GM13976 (cell line): ENCODE data around the gene FKBP5.

ENCODE experiments used
- DNase-seq: peaks from one replicate; pipeline ENCODE4 v3.0.0; 2012; ENCODE audit warnings: low spot score
- in situ Hi-C: fragments of 300-500 bp; cut with MboI; formaldehyde crosslinking; loops from one replicate; pipeline ENCODE4 v1.12.0; 2022; ENCODE audit warnings: low sequenced_read_pairs, mixed read lengths, inconsistent platforms; ENCODE audit not compliant: unreplicated experiment
- TF ChIP-seq, protein P1 (sequence below): IDR thresholded peaks from 2 replicates; pipeline ENCODE4 v1.5.1; 2012; ENCODE audit warnings: borderline replicate concordance, mild to moderate bottlenecking; ENCODE audit not compliant: insufficient read depth; ENCODE audit errors: extremely low read depth, missing control alignments, control extremely low read depth

Gene FKBP5

DNA sequence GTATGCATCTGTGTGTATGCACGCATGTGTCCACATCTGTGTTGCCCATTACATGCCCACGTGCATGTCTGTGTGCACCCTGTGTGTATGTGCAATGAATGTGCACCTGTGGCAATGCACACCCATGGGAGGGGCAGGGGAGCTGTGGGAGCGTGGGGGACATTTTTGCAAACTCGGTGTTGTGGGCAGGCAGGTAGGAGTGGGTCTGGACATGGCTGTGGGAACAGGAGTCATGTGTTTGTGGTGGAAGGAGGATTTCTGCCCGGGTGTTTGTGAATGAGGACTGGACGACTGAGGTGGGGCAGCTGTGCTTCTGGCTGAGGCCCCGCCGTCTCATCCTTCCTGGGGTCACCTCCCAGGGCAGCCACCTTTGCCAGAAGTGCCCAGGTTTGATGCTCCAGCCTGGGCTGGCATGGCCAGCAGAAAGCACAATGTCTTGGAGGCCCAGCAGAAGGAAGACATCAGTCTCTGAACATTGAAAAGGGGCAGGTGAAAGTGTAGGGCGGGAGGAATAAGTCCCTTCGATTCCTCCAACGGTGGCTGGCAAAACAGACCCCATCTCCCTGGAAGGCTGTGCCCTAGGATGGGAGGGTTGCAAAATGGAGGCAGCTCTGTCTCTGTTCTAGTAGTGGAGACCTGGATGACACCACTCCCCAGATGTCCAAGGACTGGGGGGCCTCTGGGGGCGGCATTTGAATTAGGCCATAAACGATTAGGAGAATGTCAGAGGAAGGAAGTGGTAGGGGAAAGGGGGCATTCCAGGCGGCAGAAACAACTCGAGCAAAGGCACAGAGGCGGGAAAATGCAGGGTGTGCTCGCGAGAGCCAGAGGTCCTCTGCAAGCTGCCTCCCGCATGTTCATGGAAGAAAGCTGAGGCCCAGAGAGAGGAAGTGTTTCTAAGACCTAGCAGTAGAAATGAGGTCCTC is 29.0 kb upstream of the FKBP5 start:
- DNase-seq, result no peak
- TF ChIP-seq, protein P1, sequence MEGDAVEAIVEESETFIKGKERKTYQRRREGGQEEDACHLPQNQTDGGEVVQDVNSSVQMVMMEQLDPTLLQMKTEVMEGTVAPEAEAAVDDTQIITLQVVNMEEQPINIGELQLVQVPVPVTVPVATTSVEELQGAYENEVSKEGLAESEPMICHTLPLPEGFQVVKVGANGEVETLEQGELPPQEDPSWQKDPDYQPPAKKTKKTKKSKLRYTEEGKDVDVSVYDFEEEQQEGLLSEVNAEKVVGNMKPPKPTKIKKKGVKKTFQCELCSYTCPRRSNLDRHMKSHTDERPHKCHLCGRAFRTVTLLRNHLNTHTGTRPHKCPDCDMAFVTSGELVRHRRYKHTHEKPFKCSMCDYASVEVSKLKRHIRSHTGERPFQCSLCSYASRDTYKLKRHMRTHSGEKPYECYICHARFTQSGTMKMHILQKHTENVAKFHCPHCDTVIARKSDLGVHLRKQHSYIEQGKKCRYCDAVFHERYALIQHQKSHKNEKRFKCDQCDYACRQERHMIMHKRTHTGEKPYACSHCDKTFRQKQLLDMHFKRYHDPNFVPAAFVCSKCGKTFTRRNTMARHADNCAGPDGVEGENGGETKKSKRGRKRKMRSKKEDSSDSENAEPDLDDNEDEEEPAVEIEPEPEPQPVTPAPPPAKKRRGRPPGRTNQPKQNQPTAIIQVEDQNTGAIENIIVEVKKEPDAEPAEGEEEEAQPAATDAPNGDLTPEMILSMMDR, result no peak
- in situ Hi-C loops, result no loop called here

DNA sequence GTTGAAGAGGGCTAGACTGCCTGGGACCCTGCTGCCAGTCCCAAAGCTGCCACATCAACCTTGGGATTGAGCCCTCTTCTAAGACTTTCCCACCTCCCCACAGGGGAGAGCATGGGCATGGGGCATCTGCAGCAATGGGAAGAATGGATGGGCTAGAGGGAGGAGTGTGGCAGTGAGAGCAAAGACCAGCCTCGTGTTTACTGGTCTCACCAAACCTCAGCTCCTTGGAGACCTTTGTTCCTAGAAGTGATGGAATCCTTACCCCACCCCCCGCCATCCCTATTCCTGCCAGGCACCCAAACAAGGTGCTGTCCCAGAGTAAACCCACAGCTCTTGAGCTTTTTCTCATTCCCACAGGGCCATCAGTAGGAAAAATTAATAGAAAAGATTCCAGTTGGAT is 28.1 kb upstream of the FKBP5 start:
- in situ Hi-C loops, result no loop called here
- DNase-seq, result no peak
- TF ChIP-seq, protein P1, result no peak

DNA sequence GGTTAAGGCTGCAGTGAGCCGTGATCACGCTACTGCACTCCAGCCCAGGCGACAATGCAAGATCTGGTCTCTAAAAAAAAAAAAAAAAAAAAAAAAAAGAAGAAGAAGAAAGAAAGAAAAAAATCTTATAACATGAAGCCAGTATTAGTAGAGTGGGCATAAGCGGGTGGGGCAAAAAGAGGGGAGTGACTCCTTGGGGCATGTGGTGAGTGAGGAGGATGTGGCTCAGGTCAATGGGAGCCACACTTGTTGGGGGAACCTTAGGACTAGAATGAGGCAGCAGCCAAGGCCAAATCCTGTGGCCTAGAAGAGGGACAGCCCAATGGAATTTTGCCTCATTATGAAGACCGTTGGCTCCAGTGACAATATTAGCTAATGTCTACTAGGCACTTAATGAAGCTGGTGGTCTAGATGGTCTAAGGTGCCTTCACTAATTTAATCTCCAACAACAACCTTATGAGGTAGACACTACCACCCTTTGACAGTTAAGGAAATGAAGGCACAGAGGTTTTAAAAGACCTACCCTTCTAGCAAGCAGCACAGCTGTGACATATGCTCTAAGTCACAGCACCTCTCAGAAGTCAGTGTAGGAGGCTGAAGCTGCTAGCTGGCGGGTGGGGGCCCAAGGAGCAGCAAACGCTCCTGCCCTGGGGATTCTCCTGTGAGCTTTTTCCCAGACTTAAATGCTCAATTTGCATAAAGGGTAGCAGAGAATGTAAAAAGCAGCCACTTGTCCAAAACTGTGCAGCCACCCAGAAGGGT is 24.5 kb upstream of the FKBP5 start:
- TF ChIP-seq, protein P1, result no peak
- in situ Hi-C loops, result no loop called here
- no peak for DNase-seq

DNA sequence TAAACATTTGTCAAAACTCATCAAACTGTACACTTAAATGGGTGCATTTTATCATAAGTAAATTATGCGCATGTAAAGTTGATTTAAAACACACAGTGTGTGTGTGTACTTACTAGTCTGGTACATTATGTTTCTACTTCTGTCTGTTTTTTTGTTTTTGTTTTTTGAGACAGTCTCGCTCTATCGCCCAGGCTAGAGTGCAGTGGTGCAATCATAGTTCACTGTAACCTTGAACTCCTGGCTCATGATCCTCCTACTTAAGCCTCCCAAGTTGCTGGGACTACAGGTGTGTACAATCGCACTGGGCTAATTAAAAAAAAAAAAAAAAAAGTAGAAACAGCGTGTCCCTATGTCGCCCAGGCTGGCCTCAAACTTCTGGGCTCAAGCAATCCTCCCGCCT is 23.0 kb upstream of the FKBP5 start:
- DNase-seq, result no peak
- in situ Hi-C loops, result no loop called here
- TF ChIP-seq, protein P1, result no peak

DNA sequence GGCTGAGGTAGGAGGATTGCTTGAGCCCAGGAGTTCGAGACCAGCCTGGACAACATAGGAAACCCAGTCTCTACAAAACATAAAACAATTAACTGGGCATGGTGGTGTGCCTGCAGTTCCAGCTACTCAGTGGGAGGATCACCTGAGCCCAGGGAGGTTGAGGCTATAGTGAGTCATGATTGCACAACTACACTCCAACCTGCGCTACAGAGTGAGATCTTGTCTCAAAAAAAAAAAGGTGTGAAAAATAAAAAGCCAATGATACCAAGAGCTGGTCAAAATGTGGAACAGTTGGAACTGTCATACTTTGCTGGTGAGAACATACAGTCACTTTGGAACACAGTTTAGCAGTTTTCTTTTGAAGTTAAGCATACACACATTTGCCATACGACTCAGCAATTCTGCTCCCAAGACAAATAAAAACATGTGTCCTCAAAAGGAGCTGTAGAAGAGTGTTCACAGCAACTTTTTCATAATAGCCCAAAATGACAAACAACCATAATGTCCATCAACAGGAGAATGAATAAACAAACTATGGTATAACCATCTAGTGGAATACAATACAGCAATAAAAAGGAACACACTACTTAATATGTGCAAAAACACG is 21.6 kb upstream of the FKBP5 start:
- TF ChIP-seq, protein P1, result no peak
- in situ Hi-C loops, result no loop called here
- DNase-seq, result no peak

DNA sequence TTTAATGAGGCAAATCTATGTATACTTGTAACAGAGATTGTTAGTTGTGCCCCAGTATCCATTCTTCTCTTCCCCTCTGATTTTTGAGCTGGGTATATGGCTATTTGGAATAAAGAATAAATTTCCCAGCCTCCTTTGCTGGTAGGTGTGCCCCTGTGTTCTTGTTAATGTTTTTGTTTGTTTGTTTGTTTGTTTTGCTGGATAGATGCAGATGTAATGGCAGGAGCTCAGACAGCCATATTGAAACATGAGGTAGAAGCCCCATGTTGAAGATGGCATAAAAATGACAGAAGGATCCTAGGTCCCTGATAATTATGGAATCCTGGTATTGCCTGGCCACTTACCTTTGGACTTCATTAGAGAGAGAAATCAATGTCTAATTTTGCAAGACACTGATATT is 19.9 kb upstream of the FKBP5 start:
- no peak for DNase-seq
- in situ Hi-C loops, result no loop called here
- TF ChIP-seq, protein P1, result no peak
